ENCODE measurements around the gene YRDC.
"Not testable (repeated sequence)": the region's sequence is repeated elsewhere in the genome, so short reads cannot be mapped to it uniquely, and the experiment has no call there.

YRDC gene

GRCh38 chr1:37817481-37817880, 9.5 kb upstream of the YRDC start:
- DNase-seq: no peak

- no peak for DNase-seq
Measured at GRCh38 chr1:37814252-37814651, 6.2 kb upstream of the YRDC start.

GRCh38 chr1:37813529-37814145, 5.6 kb upstream of the YRDC start:
- DNase-seq: no peak

GRCh38 chr1:37811027-37811655, 3.1 kb upstream of the YRDC start:
- peak in 3 of 4 experiments; percentile 17 to 28 (median 28) for DNase-seq

- DNase-seq: no peak
Measured at GRCh38 chr1:37809942-37810341, 1.9 kb upstream of the YRDC start.

- DNase-seq: peak in 1 of 4 experiments; percentile 46
Measured at GRCh38 chr1:37808369-37809319, 636 bp upstream of the YRDC start.

- DNase-seq: no peak
Measured at GRCh38 chr1:37807220-37807554, 821 bp downstream of the YRDC start.

GRCh38 chr1:37802439-37802838, 5.6 kb downstream of the YRDC start:
- no peak for DNase-seq

GRCh38 chr1:37797750-37798345, 10.2 kb downstream of the YRDC start:
- no peak for DNase-seq

- DNase-seq: peak in 2 of 4 experiments; percentile 10 to 29
Measured at GRCh38 chr1:37795340-37796125, 12.5 kb downstream of the YRDC start.

- DNase-seq: no peak
Measured at GRCh38 chr1:37794372-37795339, 13.4 kb downstream of the YRDC start.

GRCh38 chr1:37793773-37794371, 14.1 kb downstream of the YRDC start, which contains the start of gene MANEAL:
TSS of gene MANEAL (plus strand) at chr1:37793847. CDS start at chr1:37794183, 336 bp downstream.
- DNase-seq: peak in 1 of 4 experiments; percentile 10

GRCh38 chr1:37792943-37793686, 14.9 kb downstream of the YRDC start:
- DNase-seq: no peak

GRCh38 chr1:37782491-37782890, 25.5 kb downstream of the YRDC start:
- DNase-seq: no peak

- DNase-seq: no peak
Measured at GRCh38 chr1:37778654-37779053, 29.4 kb downstream of the YRDC start.

- no peak for DNase-seq
Measured at GRCh38 chr1:37776946-37777516, 31.0 kb downstream of the YRDC start.

GRCh38 chr1:37771440-37771839, 36.6 kb downstream of the YRDC start:
- not testable (repeated sequence) for DNase-seq

GRCh38 chr1:37767488-37767887, 40.5 kb downstream of the YRDC start:
- no peak for DNase-seq

- DNase-seq: no peak
Measured at GRCh38 chr1:37765916-37766664, 41.9 kb downstream of the YRDC start.

All from activated CD4-positive, CD25-positive, alpha-beta regulatory T cell (primary cell).